NT2/D1 (cell line): ENCODE data around the gene CLSTN3.

Experiments
- SUZ12 ChIP-seq: IDR thresholded peaks from 2 replicates; pipeline ENCODE4 v1.6.1; 2011; ENCODE audit not compliant: insufficient read length, insufficient read depth; ENCODE audit errors: extremely low read depth
- ZNF274 ChIP-seq: IDR thresholded peaks from 2 replicates; pipeline ENCODE4 v1.6.1; 2011; ENCODE audit warnings: mild to moderate bottlenecking, low read depth, low read length

DNA sequence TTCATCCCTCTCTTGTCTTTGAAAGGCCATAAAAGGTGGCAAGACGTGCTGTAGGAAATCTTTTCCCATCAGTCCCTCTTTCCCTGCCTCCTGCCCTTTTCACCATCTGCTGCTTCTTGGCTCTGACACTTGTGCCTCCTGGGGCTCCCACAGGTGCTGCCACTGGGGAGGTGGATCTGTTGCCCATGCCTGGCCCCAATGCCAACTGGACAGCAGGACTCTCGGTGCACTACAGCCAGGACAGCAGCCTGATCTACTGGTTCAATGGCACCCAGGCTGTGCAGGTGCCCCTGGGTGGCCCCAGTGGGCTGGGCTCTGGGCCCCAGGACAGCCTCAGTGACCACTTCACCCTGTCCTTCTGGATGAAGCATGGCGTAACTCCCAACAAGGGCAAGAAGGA is 6.5 kb downstream of the CLSTN3 start:
- TF ChIP-seq ZNF274: no peak
- TF ChIP-seq SUZ12: no peak
